Fibroblast of pulmonary artery (primary cell): Measurements from ENCODE around the gene ZMAT5.

Experiments
- DNase-seq: peaks from one replicate; pipeline ENCODE4 v3.0.0-alpha.2; 2010; ENCODE audit warnings: low read depth
- H3K4me3 ChIP-seq: replicated peaks from 2 replicates; pipeline ENCODE4 v1.5.1; 2011; ENCODE audit warnings: low read depth, mild to moderate bottlenecking, control low read depth, low read length, moderate library complexity
- CTCF ChIP-seq: IDR thresholded peaks from 2 replicates; pipeline ENCODE4 v1.5.1; 2011; ENCODE audit warnings: mild to moderate bottlenecking, control low read depth, low read length, inconsistent platforms; ENCODE audit errors: missing control alignments

ZMAT5 gene

GRCh38 chr22:29811377-29811776 is 44.6 kb upstream of the ZMAT5 start:
- TF ChIP-seq CTCF, result no peak
- H3K4me3 ChIP-seq, result no peak overlapping the region
- DNase-seq, result no peak

DNA sequence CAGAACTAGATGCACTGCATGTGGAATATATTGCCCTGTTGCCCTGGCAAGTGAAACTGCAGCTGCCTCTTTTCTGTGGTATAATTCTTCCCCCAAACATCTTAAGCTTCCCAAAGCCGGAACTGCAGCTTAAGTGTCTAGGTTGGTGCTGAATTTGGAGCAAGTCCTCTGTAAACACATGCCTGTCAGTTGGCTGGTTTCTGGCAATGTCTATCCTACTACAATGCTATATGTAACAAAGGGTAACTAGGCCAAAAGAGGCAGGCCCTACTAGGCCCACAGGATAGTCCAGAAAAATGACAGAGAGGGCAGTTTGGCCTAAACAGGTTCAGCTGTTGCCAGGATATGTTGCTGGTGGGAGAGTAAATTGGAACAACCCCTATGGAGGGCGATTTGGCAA is 43.4 kb upstream of the ZMAT5 start:
- no peak for TF ChIP-seq CTCF
- H3K4me3 ChIP-seq, result no peak overlapping the region
- no peak for DNase-seq

GRCh38 chr22:29806196-29806595 is 39.4 kb upstream of the ZMAT5 start:
- no peak overlapping the region for H3K4me3 ChIP-seq
- no peak for TF ChIP-seq CTCF
- no peak for DNase-seq

DNA sequence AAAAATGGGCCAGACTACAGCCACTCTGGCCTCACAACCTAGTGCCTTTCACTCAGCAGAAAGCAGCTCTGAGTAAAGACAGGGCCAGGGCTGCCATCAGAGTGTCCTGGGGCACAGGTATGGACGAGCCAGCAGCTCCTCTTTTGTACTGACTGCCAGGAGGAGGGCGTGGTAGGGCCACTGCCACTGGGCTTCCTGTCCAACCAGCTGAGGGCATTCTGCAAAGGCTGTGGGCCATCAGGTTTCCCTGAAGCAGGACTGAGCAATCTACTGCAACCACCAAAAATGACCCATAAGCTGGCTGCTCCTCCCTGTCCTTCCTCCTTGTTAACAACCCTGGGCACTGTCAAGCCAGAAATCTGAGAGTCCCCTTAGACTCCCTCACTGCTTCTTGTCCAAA is 38.2 kb upstream of the ZMAT5 start:
- H3K4me3 ChIP-seq, result no peak overlapping the region
- no peak for TF ChIP-seq CTCF
- DNase-seq, result no peak

- TF ChIP-seq CTCF, result no peak
- no peak overlapping the region for H3K4me3 ChIP-seq
- no peak for DNase-seq
Observed at GRCh38 chr22:29803190-29803589, 36.4 kb upstream of the ZMAT5 start.

- H3K4me3 ChIP-seq, result no peak overlapping the region
- no peak for TF ChIP-seq CTCF
- DNase-seq, result no peak
Observed at GRCh38 chr22:29801796-29802195, 35.0 kb upstream of the ZMAT5 start.

- no peak for TF ChIP-seq CTCF
- peak; percentile 19 for DNase-seq
- H3K4me3 ChIP-seq, result no peak overlapping the region
Observed at GRCh38 chr22:29801153-29801552, 34.3 kb upstream of the ZMAT5 start.
